ENCODE measurements around the gene MKI67.

DNA sequence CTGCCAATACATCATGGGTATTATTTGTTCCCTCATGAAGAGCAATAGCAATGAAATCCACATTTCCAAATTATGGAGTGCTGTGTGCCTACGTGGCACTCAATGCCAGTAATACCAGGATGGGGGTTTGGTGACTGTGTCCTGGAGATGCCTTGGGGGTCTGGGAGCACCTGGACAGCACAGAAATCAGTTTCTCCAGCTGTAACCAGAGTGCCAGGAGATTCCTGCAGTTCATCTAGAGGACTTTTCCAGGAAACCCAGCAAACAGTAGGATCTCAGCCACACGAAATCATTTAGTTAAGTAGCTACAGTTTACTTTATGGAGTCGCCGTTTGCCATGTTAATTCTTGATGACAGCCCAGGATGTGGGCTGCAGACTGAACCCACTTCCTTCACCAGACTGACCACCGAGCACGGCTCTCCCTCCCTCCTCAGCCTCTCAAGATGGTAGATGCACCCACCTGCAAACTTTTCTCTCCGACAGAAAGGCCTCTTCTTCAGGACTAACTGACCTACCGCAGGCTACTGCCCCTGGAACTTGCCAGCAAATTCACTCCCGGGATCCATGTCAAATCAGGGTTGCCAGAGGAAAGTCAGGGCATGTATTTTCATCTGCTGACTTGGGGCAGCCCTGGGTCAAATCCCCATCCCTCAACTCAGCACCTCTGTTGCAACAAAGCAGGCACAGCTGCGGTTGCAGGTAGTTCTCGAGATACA, 30.3 kb downstream of the MKI67 start:
- TF ChIP-seq, protein P1, sequence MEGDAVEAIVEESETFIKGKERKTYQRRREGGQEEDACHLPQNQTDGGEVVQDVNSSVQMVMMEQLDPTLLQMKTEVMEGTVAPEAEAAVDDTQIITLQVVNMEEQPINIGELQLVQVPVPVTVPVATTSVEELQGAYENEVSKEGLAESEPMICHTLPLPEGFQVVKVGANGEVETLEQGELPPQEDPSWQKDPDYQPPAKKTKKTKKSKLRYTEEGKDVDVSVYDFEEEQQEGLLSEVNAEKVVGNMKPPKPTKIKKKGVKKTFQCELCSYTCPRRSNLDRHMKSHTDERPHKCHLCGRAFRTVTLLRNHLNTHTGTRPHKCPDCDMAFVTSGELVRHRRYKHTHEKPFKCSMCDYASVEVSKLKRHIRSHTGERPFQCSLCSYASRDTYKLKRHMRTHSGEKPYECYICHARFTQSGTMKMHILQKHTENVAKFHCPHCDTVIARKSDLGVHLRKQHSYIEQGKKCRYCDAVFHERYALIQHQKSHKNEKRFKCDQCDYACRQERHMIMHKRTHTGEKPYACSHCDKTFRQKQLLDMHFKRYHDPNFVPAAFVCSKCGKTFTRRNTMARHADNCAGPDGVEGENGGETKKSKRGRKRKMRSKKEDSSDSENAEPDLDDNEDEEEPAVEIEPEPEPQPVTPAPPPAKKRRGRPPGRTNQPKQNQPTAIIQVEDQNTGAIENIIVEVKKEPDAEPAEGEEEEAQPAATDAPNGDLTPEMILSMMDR (IDR thresholded peaks at IDR 0.05; ENCODE audit: low read depth, low read length) = no peak
- peak; percentile 8 for TF ChIP-seq POLR2A (IDR thresholded peaks at IDR 0.05; ENCODE audit: extremely low read depth, insufficient read length)
- TF ChIP-seq, protein P2, sequence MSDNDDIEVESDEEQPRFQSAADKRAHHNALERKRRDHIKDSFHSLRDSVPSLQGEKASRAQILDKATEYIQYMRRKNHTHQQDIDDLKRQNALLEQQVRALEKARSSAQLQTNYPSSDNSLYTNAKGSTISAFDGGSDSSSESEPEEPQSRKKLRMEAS (IDR thresholded peaks at IDR 0.05; ENCODE audit: low read depth, low read length) = peak; percentile 55; the same call in 1 of the 2 replicates
